ENCODE measurements around the gene ABCC10.

Gene ABCC10

GRCh38 chr6:43445576-43445975 is 18.2 kb downstream of the ABCC10 start:
- in situ Hi-C loops (cut with MboI; ENCODE audit: low sequenced_read_pairs, unreplicated experiment), result no loop called here
- no peak for TF ChIP-seq CTCF (IDR thresholded peaks at IDR 0.05; ENCODE audit: borderline replicate concordance, control extremely low read depth, extremely low read depth, insufficient read depth, missing control alignments)
- DNase-seq (ENCODE audit: low spot score), result no peak

- no peak for DNase-seq (ENCODE audit: low spot score)
- in situ Hi-C loops (cut with MboI; ENCODE audit: low sequenced_read_pairs, unreplicated experiment), result no loop called here
- no peak for TF ChIP-seq CTCF (IDR thresholded peaks at IDR 0.05; ENCODE audit: borderline replicate concordance, control extremely low read depth, extremely low read depth, insufficient read depth, missing control alignments)
These were observed 20.3 kb downstream of the ABCC10 start for GRCh38 chr6:43447604-43448003.

- TF ChIP-seq CTCF (IDR thresholded peaks at IDR 0.05; ENCODE audit: borderline replicate concordance, control extremely low read depth, extremely low read depth, insufficient read depth, missing control alignments), result no peak
- no peak for DNase-seq (ENCODE audit: low spot score)
- in situ Hi-C loops (cut with MboI; ENCODE audit: low sequenced_read_pairs, unreplicated experiment), result no loop called here
These were observed 21.6 kb downstream of the ABCC10 start for GRCh38 chr6:43448916-43449315.

GRCh38 chr6:43450699-43451131 is 23.4 kb downstream of the ABCC10 start:
- TF ChIP-seq CTCF (IDR thresholded peaks at IDR 0.05; ENCODE audit: borderline replicate concordance, control extremely low read depth, extremely low read depth, insufficient read depth, missing control alignments), result no peak
- in situ Hi-C loops (cut with MboI; ENCODE audit: low sequenced_read_pairs, unreplicated experiment), result no loop called here

GRCh38 chr6:43451348-43451747 is 24.0 kb downstream of the ABCC10 start:
- no peak for DNase-seq (ENCODE audit: low spot score)
- no peak for TF ChIP-seq CTCF (IDR thresholded peaks at IDR 0.05; ENCODE audit: borderline replicate concordance, control extremely low read depth, extremely low read depth, insufficient read depth, missing control alignments)
- in situ Hi-C loops (cut with MboI; ENCODE audit: low sequenced_read_pairs, unreplicated experiment), result no loop called here

More at GRCh38 chr6:43450699-43451131, 23.4 kb downstream of the ABCC10 start:
- no peak for DNase-seq (ENCODE audit: low spot score)

GRCh38 chr6:43451939-43452338 is 24.6 kb downstream of the ABCC10 start:
- no peak for TF ChIP-seq CTCF (IDR thresholded peaks at IDR 0.05; ENCODE audit: borderline replicate concordance, control extremely low read depth, extremely low read depth, insufficient read depth, missing control alignments)
- in situ Hi-C loops (cut with MboI; ENCODE audit: low sequenced_read_pairs, unreplicated experiment), result no loop called here

GRCh38 chr6:43452896-43453295 is 25.6 kb downstream of the ABCC10 start:
- TF ChIP-seq CTCF (IDR thresholded peaks at IDR 0.05; ENCODE audit: borderline replicate concordance, control extremely low read depth, extremely low read depth, insufficient read depth, missing control alignments), result no peak
- in situ Hi-C loops (cut with MboI; ENCODE audit: low sequenced_read_pairs, unreplicated experiment), result no loop called here
- DNase-seq (ENCODE audit: low spot score), result no peak

More at GRCh38 chr6:43451939-43452338, 24.6 kb downstream of the ABCC10 start:
- no peak for DNase-seq (ENCODE audit: low spot score)
